ENCODE measurements around the gene SEMG2.

The SEMG2 gene

DNA sequence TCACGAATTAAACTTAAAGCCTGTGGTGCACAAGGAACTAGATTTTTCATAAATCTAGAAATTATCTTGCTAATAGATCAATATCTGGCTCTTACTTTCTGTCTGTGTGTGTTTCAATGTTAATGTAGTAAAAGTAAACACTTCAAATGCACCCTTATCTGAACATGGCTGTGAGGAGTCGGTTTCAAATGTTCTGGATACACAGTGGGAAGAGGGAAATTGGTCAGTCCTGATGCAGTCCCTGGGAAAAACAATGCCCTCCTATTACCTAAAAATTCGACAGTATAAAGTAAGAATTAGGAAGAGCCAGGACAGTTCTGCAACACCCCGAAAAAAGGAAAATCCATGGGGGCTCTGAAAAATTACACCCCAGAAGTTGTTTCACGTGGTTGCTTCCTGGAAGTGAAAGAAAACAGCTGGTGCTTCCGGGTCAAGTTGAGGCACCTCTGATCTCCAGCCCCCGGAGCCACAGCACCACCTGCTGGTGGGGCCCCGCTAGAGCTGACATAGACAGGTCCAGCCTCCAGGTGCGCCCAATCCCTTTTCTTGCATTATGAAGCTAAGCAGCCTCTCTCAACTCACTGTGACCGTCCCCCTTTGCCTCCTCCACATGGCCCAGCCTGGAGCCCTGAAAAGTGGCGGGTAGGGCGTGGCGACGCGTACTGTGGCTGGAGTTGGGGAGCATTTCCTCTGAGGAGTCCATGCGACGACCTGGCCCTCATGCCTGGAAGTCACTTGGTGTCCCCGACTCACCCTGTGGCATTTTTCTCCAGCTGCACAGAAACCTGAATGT lies 8.3 kb downstream of the SEMG2 start:
- DNase-seq (ENCODE audit: low spot score): no peak

DNA sequence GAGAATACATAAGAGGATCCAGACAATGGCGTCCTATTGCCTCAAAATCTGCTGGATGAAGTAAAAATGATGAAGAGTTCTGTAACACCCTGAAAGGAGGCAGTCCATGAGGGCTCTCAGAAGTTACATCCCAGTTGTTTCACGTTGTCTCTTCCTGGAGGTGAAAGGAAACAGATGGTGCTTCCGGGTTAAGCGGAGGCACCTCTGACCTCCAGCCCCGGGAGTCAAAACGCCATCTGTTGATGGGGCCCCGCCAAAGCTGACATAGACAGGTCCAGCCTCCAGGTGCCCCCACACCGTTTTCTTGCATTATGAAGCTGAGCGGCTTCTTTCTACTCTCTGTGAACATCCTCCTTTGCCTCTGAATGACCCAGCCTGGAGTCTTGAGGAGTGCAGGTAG lies 9.5 kb downstream of the SEMG2 start:
- no peak for DNase-seq (ENCODE audit: low spot score)

DNA sequence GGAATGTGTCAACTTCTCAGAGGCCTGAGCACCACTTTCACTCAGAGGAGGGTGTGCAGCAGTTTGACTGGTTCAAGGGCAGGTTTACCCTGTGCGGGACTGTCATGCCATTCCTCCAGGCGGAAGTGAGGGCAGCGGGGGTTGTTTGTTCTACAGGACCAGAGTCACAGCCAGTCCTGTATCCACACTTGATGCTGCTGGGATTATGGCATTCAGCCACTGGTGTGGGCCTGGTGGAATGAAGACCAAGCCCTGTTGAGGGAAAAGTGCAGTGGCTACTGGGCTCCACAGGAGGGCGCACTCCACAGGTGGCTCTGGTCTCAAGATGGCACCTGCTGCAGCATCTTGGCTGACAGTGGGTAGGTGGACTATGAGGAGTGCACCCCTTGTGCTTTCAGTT lies 14.8 kb downstream of the SEMG2 start:
- DNase-seq (ENCODE audit: low spot score): no peak

DNA sequence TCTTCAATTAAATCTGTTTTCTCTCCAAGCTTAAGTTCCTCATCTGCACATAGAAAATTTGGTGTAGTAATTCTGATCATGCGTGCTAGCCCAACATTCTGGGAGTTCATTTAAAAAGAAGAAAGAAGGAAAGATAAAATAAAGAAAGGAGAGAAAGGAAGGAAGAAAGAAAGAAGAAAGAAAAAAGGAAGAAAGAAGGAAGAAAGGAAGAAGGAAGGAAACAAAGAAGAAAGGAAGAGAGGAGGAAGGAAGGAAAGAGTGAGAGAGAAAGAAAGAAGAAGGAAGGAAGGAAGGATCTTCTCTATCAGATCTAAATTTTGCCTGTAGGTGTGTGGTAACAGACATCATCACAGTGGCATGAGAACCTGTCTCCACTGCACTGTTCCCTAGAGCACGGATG lies 17.0 kb downstream of the SEMG2 start:
- DNase-seq (ENCODE audit: low spot score): no peak

- DNase-seq (ENCODE audit: low spot score): no peak
Observed at GRCh38 chr20:45246109-45246508, 24.9 kb downstream of the SEMG2 start.

- DNase-seq (ENCODE audit: low spot score): no peak
Observed at GRCh38 chr20:45247865-45248264, 26.7 kb downstream of the SEMG2 start.

- DNase-seq (ENCODE audit: low spot score): no peak
Observed at GRCh38 chr20:45248609-45249008, 27.4 kb downstream of the SEMG2 start.

DNA sequence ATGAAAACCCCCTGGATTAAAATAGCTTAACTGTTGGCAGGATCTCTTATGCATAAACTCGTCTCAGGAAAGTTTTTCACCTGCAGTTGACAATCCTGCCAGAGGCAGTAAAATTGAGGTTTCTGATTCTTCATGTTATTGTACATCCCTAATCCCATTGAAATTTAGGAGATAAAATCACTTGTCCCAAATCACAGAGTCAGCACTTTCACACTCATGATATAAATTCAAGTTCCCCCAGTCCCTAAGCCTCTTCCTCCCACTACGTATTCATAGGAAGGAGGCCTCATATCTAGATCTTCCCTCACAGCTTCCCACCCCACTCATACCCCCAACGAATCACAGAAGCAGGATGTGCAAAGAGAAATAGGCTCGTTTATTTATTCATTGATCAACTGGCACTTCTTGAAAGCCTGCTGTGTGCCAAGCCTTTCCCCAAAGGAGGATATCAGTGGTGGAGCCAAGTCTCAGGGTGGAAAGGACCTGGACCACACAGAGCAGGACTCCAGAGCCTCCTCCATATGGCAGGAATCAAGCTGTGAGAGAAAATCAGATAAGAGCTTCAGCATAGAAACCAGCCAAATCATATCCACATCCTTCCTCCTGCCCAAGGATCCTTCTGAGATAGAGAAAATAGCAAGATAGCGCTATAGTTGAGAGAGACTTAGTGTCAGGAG lies 30.8 kb downstream of the SEMG2 start:
- DNase-seq (ENCODE audit: low spot score): no peak

DNA sequence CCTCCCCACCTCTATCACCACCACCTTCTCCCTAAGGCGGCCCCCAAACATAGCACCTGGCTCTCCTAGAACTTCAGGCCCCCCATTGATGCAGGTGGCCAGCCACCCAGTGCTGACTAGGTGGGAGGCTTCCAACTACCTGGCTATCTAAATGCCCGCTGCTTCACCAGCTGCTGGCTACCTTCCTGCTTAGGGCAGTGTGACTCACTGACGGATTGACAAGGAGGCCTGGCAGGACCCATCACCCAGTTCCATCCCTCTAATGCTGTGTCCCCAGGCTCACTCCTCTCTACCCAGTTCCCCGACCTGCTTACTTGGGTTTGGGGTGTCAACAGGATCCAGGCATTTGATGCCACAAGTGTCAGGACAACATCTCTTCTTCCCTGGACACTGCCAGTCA lies 32.1 kb downstream of the SEMG2 start:
- no peak for DNase-seq (ENCODE audit: low spot score)

- no peak for DNase-seq (ENCODE audit: low spot score)
Observed at GRCh38 chr20:45254383-45255262, 33.5 kb downstream of the SEMG2 start, which contains the start of gene SLPI. SLPI (minus strand) TSS chr20:45254564; CDS start chr20:45254543, 21 bp downstream.

DNA sequence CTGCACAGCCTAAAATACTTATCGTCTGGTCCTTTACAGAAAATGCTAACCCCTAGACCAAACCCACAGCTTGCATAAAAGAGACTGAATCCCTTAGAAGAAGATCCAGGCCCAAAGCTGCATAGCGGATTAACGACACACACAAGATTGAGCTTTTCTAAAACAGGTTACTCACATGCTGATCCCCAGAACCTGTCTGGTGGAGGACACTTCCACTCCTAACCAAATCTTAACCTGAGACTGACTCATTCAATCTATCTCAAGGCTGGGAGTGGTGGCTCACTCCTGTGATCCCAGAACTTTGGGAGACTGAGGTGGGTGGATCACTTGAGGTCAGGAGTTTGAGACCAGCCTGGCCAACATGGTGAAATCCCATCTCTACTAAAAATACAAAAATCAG lies 36.0 kb downstream of the SEMG2 start:
- no peak for DNase-seq (ENCODE audit: low spot score)

- DNase-seq (ENCODE audit: low spot score): no peak
Observed at GRCh38 chr20:45257711-45258110, 36.5 kb downstream of the SEMG2 start.

GRCh38 chr20:45258259-45258658 lies 37.1 kb downstream of the SEMG2 start:
- DNase-seq (ENCODE audit: low spot score): no peak

DNA sequence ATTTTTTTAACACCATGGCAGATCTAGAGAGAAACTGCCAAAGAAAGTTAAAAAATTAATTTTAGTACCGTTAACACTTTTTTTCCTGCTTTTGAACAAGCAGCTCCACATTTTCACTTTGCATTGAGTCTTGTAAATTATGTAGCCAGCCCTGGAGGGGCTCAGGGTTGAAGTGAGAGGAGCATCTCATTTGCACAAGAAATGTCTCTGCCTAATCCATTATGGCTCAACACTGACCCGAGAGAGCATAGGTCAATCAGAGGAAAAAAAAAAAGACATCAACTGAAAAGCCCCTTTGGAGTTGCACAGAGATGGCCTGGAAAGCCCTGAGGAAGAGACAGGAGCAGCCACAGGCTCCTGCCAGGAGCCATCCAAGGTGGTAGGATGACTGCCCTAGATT lies 37.5 kb downstream of the SEMG2 start:
- DNase-seq (ENCODE audit: low spot score): no peak

DNA sequence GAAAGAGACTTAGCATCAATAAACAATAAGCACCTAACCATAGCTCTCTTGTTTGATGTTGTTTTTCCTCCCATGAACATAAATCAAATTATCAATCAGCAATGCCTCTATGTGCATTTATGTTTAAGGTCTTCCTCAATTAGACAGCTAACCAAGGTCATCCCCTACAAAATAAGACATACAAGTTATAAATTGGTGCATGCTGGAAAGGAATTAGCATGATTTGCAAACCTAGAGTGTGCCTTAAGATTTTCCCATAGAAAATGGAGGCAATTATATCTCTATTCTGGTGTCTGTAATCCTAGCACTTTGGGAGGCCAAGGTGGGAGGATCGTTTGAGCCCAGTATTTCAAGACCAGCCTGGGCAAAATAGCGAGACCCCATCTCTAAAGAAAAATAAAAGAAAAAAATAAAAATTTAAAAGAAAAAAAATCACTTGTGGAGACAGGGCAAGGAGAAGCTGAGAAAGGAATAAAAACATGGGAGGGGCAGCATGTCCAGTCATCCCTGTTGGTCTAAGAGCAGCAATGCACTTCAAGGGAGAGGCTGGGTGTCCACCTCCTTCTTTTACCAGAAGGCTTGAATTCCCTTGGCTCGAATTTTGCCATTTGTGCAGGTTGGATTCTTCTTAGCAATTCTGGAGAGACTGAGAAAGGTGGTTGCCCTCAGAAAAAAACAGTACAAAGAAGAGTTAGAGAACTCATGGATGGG lies 42.5 kb downstream of the SEMG2 start:
- DNase-seq (ENCODE audit: low spot score): no peak

GRCh38 chr20:45266977-45267376 lies 45.8 kb downstream of the SEMG2 start:
- no peak for DNase-seq (ENCODE audit: low spot score)

- no peak for DNase-seq (ENCODE audit: low spot score)
Observed at GRCh38 chr20:45268531-45268930, 47.4 kb downstream of the SEMG2 start.

- no peak for DNase-seq (ENCODE audit: low spot score)
Observed at GRCh38 chr20:45269056-45269455, 47.9 kb downstream of the SEMG2 start.

GRCh38 chr20:45269754-45270270 lies 48.6 kb downstream of the SEMG2 start:
- no peak for DNase-seq (ENCODE audit: low spot score)

All from SK-N-DZ (cell line).